Measurements from ENCODE around the gene FAM168A. TPM values are rescaled to one million over a fixed set of nuclear protein-coding genes. Genes with fewer than 3 reads are reported as not detected.

Gene FAM168A
- total and polyA plus RNA-seq, 2 of the 8 experiments (the other 6 are each of a cell fraction or from before 2014, with no cell fraction given): 17.1 to 21.6 TPM

DNA sequence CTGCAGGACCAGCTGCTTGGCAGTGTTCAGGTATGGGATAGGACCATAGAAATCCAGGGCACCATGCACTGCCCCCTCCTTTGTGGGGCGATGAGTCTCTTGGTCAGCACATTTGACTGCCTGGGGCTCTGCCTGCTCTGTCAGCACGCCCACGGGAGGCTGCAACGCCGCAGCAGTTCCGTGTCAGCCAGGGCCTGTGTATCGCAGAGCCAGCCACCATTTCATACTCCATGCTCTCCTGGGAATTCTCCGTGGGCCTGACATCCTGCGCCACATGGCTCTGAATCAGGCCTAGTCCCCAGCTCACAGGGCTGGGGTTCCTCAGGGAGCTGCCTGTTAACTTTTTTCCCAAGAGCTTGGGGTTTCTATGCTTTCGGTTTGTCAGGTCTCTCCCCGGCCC, 238.6 kb downstream of the FAM168A start:
- FAIRE-seq (no peak), DNase-seq (ENCODE audit: low read depth in 1 of 2, low spot score in 2 of 2) (no peak)
- no peak for TF ChIP-seq YY1 (IDR thresholded peaks at IDR 0.05; ENCODE audit: low read depth, low read length)
- no peak for TF ChIP-seq HDAC2 (IDR thresholded peaks at IDR 0.05; ENCODE audit: borderline replicate concordance in 1 of 2, low read depth in 2 of 2, low read length in 2 of 2)
- TF ChIP-seq NRF1 (IDR thresholded peaks at IDR 0.05; ENCODE audit: low read depth, low read length): no peak
- TF ChIP-seq PHF8 (conservative IDR thresholded peaks at IDR 0.05; ENCODE audit: low read depth, low read length): no peak
- no peak for TF ChIP-seq CBX5 (IDR thresholded peaks at IDR 0.05; ENCODE audit: low read depth, low read length)
- TF ChIP-seq RAD21 (IDR thresholded peaks at IDR 0.05 in 1 of 2, conservative IDR thresholded peaks at IDR 0.05 in 1 of 2; ENCODE audit: low read depth in 2 of 2, low read length in 2 of 2): no peak
- TF ChIP-seq, protein P1, sequence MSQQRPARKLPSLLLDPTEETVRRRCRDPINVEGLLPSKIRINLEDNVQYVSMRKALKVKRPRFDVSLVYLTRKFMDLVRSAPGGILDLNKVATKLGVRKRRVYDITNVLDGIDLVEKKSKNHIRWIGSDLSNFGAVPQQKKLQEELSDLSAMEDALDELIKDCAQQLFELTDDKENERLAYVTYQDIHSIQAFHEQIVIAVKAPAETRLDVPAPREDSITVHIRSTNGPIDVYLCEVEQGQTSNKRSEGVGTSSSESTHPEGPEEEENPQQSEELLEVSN (IDR thresholded peaks at IDR 0.05): no peak
- no peak for TF ChIP-seq TBP (IDR thresholded peaks at IDR 0.05; ENCODE audit: low read depth, low read length)
- no peak for TF ChIP-seq TCF12 (IDR thresholded peaks at IDR 0.05; ENCODE audit: low read depth, low read length)
- TF ChIP-seq RFX5 (IDR thresholded peaks at IDR 0.05; ENCODE audit: borderline replicate concordance, low read depth, low read length): no peak
- Histone ChIP-seq H3K9me3 (ENCODE audit: insufficient read depth in 2 of 2, low read depth in 1 of 2, low read length in 1 of 2) (no peaks in the 10 kb centered on the region), H3K23me2 (ENCODE audit: low read depth, low read length) (peaks cover 3% of the 10 kb centered on the region; the same call in 1 of the 2 replicates), H3K27me3 (replicated peaks in 1 of 4; ENCODE audit: control insufficient read depth in 3 of 4, extremely low read depth in 1 of 4, insufficient read depth in 3 of 4, low read length in 3 of 4) (peaks cover 0 to 4% (median 2%) of the 10 kb centered on the region in 4 experiments; a peak in 4 of 7 replicates), H2AFZ (ENCODE audit: low read length) (no peak overlapping the region), H3K9ac (replicated peaks in 1 of 4; ENCODE audit: extremely low read depth in 1 of 4, low read depth in 3 of 4, low read length in 3 of 4) (no peak overlapping the region), H3K27ac (ENCODE audit: low read depth, low read length) (no peak overlapping the region), H4K91ac (replicated peaks; ENCODE audit: insufficient read length, low read length) (no peak overlapping the region), H2BK20ac (ENCODE audit: low read length) (no peak overlapping the region), H3K14ac (ENCODE audit: insufficient read length) (no peak overlapping the region), H3K4me2 (ENCODE audit: insufficient read depth in 1 of 2, low read depth in 2 of 2, low read length in 2 of 2) (no peak overlapping the region), H3K79me2 (ENCODE audit: control insufficient read depth in 1 of 2, insufficient read depth in 2 of 2, low read length in 2 of 2) (no peaks in the 10 kb centered on the region), H3K36me3 (ENCODE audit: control insufficient read depth in 2 of 4, insufficient read depth in 4 of 4, low read length in 3 of 4) (no peaks in the 10 kb centered on the region), H3K56ac (replicated peaks; ENCODE audit: insufficient read length, low read depth, low read length) (no peak overlapping the region), H4K5ac (ENCODE audit: insufficient read length, low read depth, low read length) (no peak overlapping the region), H3K4me1 (replicated peaks in 1 of 4; ENCODE audit: control insufficient read depth in 3 of 4, insufficient read depth in 4 of 4, low read length in 3 of 4) (peaks cover 0 to 3% (median under 1%) of the 10 kb centered on the region in 4 experiments; a peak in 3 of 7 replicates), H3K4me3 (ENCODE audit: extremely low read depth in 1 of 4, insufficient read depth in 2 of 4, low read depth in 3 of 4, low read length in 4 of 4) (no peak overlapping the region), H2BK15ac (ENCODE audit: low read length) (no peak overlapping the region), H3K18ac (ENCODE audit: extremely low read depth, low read length) (no peak overlapping the region), H2BK120ac (replicated peaks; ENCODE audit: low read depth, low read length) (no peak overlapping the region), H3K23ac (ENCODE audit: insufficient read length) (no peak overlapping the region), H3K4ac (replicated peaks; ENCODE audit: insufficient read length, low read depth, low read length) (no peak overlapping the region), H3K79me1 (ENCODE audit: low read depth, low read length) (no peaks in the 10 kb centered on the region), H2AK5ac (ENCODE audit: low read depth, low read length) (no peak overlapping the region), H2BK12ac (ENCODE audit: low read depth, low read length) (no peak overlapping the region), H4K8ac (ENCODE audit: extremely low read depth, insufficient read depth, low read length) (no peak overlapping the region), H2BK5ac (ENCODE audit: low read depth, low read length) (no peak overlapping the region), H4K20me1 (replicated peaks in 1 of 2; ENCODE audit: control insufficient read depth in 1 of 2, insufficient read depth in 2 of 2, low read length in 2 of 2) (peaks cover 5 to 9% of the 10 kb centered on the region in 2 experiments)
- ChIA-PET POLR2A (ENCODE audit: partially characterized antibody) (no interaction called here), CTCF (ENCODE audit: partially characterized antibody) (interaction anchor here (0.7 to 59.1 kb wide), 16 partner anchors 9 to 303 kb away, joined by 3 to 1456 read pairs (median 8); partner anchors contain the start of genes ARHGEF17, FCHSD2 and RELT)
- WGBS, 2 experiments (ENCODE audit: extremely low coverage in 1 of 2, insufficient coverage in 1 of 2, insufficient read length in 1 of 2, insufficient replicate concordance in 2 of 2, low coverage in 1 of 2, low lambda C conversion rate in 2 of 2, missing lambda C conversion rate in 1 of 2): 94% methylated on average over 11 of the region's 11 CpGs; no CpG with 5 or more reads in 1 of the 2 experiments

Measured in H1 (cell line).